Uterus (tissue), 4 donors: ENCODE data around the gene IGF2BP2. TPM values are rescaled to one million over a fixed set of nuclear protein-coding genes. Genes with fewer than 3 reads are reported as not detected.

Experiments
- DNase-seq, 2 donors: peaks; one replicate each; pipeline ENCODE4 v3.0.0-alpha.2; 2019 to 2020
- H3K27ac ChIP-seq, 2 donors: fragments of 200-600 bp; sonication (generic); 1 replicate in 1 of 2; 2 replicates in 1 of 2; pipeline ENCODE4 v1.5.1; 2016 to 2018
- H3K27me3 ChIP-seq, 2 donors: fragments of 200-600 bp; sonication (generic); one replicate each; pipeline ENCODE4 v1.5.1; 2018 to 2019; ENCODE audit warnings: control low read depth in 1 of 2
- H3K36me3 ChIP-seq, 2 donors: fragments of 200-600 bp; sonication (generic); one replicate each; pipeline ENCODE4 v1.5.1; 2019; ENCODE audit warnings: control low read depth in 1 of 2
- H3K4me1 ChIP-seq, 2 donors: fragments of 200-600 bp; sonication (generic); one replicate each; pipeline ENCODE4 v1.5.1; 2018 to 2019; ENCODE audit warnings: control low read depth in 1 of 2
- H3K4me3 ChIP-seq, 2 donors: fragments of 200-600 bp; sonication (generic); 1 replicate in 1 of 2; 2 replicates in 1 of 2; pipeline ENCODE4 v1.5.1; 2018 to 2019; ENCODE audit warnings: mild to moderate bottlenecking in 1 of 2
- H3K9me3 ChIP-seq, 2 donors: fragments of 200-600 bp; sonication (generic); one replicate each; pipeline ENCODE4 v1.5.1; 2019; ENCODE audit warnings: control low read depth in 1 of 2
- CTCF ChIP-seq, 4 experiments: fragments of 200-600 bp in 2 of 4; fragments of 450-650 bp in 2 of 4; sonication (generic) in 2 of 4; IDR thresholded peaks; one replicate each; pipeline ENCODE4 v1.5.1; 2016 to 2019; ENCODE audit warnings: antibody characterized with exemption in 4 of 4, mild to moderate bottlenecking in 2 of 4, moderate library complexity in 1 of 4
- POLR2A ChIP-seq, 2 donors: fragments of 450-650 bp; IDR thresholded peaks; one replicate each; pipeline ENCODE4 v1.6.1; 2016; ENCODE audit warnings: antibody characterized with exemption in 2 of 2, mild to moderate bottlenecking in 1 of 2, moderate library complexity in 1 of 2
- intact Hi-C: fragments of 100-400 bp; cut with DNase I; formaldehyde crosslinking; loops from one replicate; pipeline ENCODE4 v1.15.1; 2023; ENCODE audit warnings: low total_unique reads
- total RNA-seq, 4 donors: library from RNA; depleted of rRNA in 3 of 4; stranded (reverse); fragments of >200 nt in 3 of 4; gene quantifications; one replicate each; pipeline versions ENCODE4 v1.1.0 to v1.2.4, GENCODE V29; 2014 to 2023
- donor health status: DM: yes; HTN: yes; CAD: no.

Gene IGF2BP2
- total RNA-seq, 4 donors from 2014 or later: 2.9 to 65.6 (median 13.1) TPM

GRCh38 chr3:185793381-185793780 is 31.5 kb downstream of the IGF2BP2 start:
- Histone ChIP-seq H3K4me1 (no peaks in the 10 kb centered on the region), H3K27me3 (no peaks in the 10 kb centered on the region), H3K27ac (no peak overlapping the region), H3K4me3 (no peak overlapping the region), H3K9me3 (no peaks in the 10 kb centered on the region), H3K36me3 (no peaks in the 10 kb centered on the region)
- no peak for TF ChIP-seq CTCF (IDR thresholded peaks at IDR 0.05)
- no peak for DNase-seq
- intact Hi-C loops: no loop called here

- Histone ChIP-seq H3K27ac (no peak overlapping the region), H3K4me1 (no peaks in the 10 kb centered on the region), H3K9me3 (no peaks in the 10 kb centered on the region), H3K36me3 (no peaks in the 10 kb centered on the region), H3K4me3 (no peak overlapping the region), H3K27me3 (no peaks in the 10 kb centered on the region)
- no peak for TF ChIP-seq POLR2A (IDR thresholded peaks at IDR 0.05)
- TF ChIP-seq CTCF (IDR thresholded peaks at IDR 0.05): no peak
- intact Hi-C loops: no loop called here
- DNase-seq: no peak
Measured at GRCh38 chr3:185792955-185793354, 31.9 kb downstream of the IGF2BP2 start.

GRCh38 chr3:185789891-185790830 is 34.7 kb downstream of the IGF2BP2 start:
- DNase-seq: no peak
- Histone ChIP-seq H3K36me3 (no peaks in the 10 kb centered on the region), H3K9me3 (no peaks in the 10 kb centered on the region), H3K27ac (no peak overlapping the region), H3K27me3 (no peaks in the 10 kb centered on the region), H3K4me1 (no peaks in the 10 kb centered on the region), H3K4me3 (no peak overlapping the region)
- TF ChIP-seq POLR2A (IDR thresholded peaks at IDR 0.05) (no peak), CTCF (IDR thresholded peaks at IDR 0.05) (no peak)
- intact Hi-C loops: no loop called here

DNA sequence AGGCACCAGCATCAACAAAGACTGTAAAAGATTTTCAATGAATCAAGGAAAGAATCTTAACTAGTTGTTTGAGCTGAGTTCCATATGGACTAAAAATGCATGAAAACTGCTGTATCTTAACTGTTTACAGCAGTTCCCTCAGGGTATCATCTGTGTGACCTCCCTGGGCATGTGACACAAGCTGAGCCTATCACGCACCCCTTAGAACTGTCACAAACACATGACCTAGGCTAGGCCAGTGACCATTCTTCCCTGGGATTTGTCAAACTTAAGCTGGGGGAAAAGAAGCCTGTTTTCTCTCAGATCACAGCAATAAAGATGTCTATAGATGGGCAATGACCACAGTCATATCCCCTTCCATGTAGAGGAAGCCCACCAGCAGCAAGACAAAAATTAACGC is 35.7 kb downstream of the IGF2BP2 start:
- no peak for DNase-seq
- intact Hi-C loops: no loop called here
- Histone ChIP-seq H3K27me3 (no peaks in the 10 kb centered on the region), H3K4me1 (no peaks in the 10 kb centered on the region), H3K27ac (no peak overlapping the region), H3K4me3 (no peak overlapping the region), H3K9me3 (no peaks in the 10 kb centered on the region), H3K36me3 (no peaks in the 10 kb centered on the region)
- TF ChIP-seq CTCF (IDR thresholded peaks at IDR 0.05) (no peak), POLR2A (IDR thresholded peaks at IDR 0.05) (no peak)

DNA sequence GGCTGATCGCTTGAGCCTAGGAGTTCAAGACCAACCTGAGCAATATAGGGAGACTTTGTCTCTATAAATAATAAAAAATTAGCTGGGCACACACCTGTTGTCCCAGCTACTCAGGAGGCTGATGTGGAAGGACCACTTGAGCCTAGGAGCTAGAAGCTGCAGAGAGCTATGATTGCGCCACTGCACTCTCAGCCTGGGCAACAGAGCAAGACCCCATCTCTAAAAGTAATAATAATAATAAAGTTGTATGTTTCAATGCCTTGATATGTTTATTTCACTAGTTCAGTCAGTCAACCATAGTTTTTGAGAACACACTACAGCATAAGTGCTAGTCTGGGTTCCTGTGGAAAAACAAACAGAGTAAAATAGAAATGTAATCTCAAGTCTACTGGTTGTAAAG is 36.5 kb downstream of the IGF2BP2 start:
- no peaks in the 10 kb centered on the region for H3K36me3 ChIP-seq
- no peaks in the 10 kb centered on the region for H3K4me1 ChIP-seq
- TF ChIP-seq CTCF (IDR thresholded peaks at IDR 0.05): no peak
- no peak for TF ChIP-seq POLR2A (IDR thresholded peaks at IDR 0.05)
- no peaks in the 10 kb centered on the region for H3K9me3 ChIP-seq
- H3K27ac ChIP-seq: no peak overlapping the region
- no peaks in the 10 kb centered on the region for H3K27me3 ChIP-seq
- no peak for DNase-seq
- intact Hi-C loops: no loop called here
- no peak overlapping the region for H3K4me3 ChIP-seq
